ENCODE results near the gene FGA. TPM values are rescaled to one million over a fixed set of nuclear protein-coding genes. Genes with fewer than 3 reads are reported as not detected.

FGA gene
- total and polyA plus RNA-seq, 9 of the 15 experiments (the other 6 are each of a cell fraction or from before 2014, with no cell fraction given): 0.04 to 2.5 (median 0.07) TPM; not detected in 5

DNA sequence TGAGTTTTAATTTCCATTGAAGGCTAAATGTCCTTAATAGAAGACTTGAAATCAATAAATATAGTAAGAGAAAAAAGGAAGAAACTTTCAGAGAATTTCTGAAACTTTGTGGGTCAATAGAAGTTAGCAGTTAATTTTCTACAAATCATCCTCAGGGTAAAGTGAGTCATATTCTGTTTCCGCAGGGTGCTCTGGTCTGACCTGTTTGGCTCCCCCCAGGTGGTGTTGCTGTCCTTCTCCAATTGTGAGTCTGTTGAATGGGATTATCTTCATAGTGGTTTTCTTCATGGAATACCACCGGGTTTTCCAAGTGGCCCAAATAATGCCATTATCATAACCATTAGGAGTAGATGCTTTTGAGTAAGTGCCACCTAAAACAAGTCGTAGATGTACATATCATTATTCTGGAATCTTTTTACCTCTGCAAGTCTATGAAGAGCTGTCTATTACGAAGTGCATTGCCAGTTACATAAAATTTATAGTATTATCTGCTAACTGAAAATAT is 14.2 kb upstream of the FGA start:
- H3K9me3 ChIP-seq (replicated peaks; ENCODE audit: control insufficient read depth, insufficient read depth, low read depth, low read length): no peaks in the 10 kb centered on the region
- no TSS peak for BruUV-seq (replicated peaks)
- no peaks in the 10 kb centered on the region for H3K79me2 ChIP-seq (ENCODE audit: control insufficient read depth, insufficient read depth, low read length)
- no peak overlapping the region for H3K27ac ChIP-seq (ENCODE audit: extremely low read depth, low read depth, low read length)
- no peaks in the 10 kb centered on the region for H3K9me1 ChIP-seq (ENCODE audit: control insufficient read depth, insufficient read depth, low read length)
- DNase-seq (ENCODE audit: extremely low read depth in 1 of 4, low spot score in 3 of 4) (no peak), ATAC-seq (no peak), FAIRE-seq (no peak)
- H3K4me1 ChIP-seq (replicated peaks in 1 of 2; ENCODE audit: control insufficient read depth in 2 of 2, insufficient read depth in 2 of 2, low read length in 2 of 2): no peaks in the 10 kb centered on the region
- intact Hi-C loops (cut with micrococcal nuclease): no loop called here
- ChIA-PET CTCF (ENCODE audit: low intra/inter-chr PET ratio) (no interaction called here), POLR2A (no interaction called here)
- H3K4me3 ChIP-seq: no peak overlapping the region
- H3K27me3 ChIP-seq (ENCODE audit: control insufficient read depth in 2 of 2, insufficient read depth in 2 of 2, low read length in 2 of 2): no peaks in the 10 kb centered on the region
- H3K36me3 ChIP-seq (ENCODE audit: control insufficient read depth, insufficient read depth, low read length): no peaks in the 10 kb centered on the region
- H4K20me1 ChIP-seq (replicated peaks; ENCODE audit: control insufficient read depth, insufficient read depth, low read length): no peaks in the 10 kb centered on the region
- TF ChIP-seq, protein P1, sequence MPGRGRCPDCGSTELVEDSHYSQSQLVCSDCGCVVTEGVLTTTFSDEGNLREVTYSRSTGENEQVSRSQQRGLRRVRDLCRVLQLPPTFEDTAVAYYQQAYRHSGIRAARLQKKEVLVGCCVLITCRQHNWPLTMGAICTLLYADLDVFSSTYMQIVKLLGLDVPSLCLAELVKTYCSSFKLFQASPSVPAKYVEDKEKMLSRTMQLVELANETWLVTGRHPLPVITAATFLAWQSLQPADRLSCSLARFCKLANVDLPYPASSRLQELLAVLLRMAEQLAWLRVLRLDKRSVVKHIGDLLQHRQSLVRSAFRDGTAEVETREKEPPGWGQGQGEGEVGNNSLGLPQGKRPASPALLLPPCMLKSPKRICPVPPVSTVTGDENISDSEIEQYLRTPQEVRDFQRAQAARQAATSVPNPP (IDR thresholded peaks at IDR 0.05; ENCODE audit: borderline replicate concordance, insufficient read depth, insufficient read length): no peak
- no peak for TF ChIP-seq ZNF212 (CRISPR knock-in tag; IDR thresholded peaks at IDR 0.05)
- H3K9ac ChIP-seq (ENCODE audit: insufficient read depth in 1 of 2, low read depth in 2 of 2, low read length in 2 of 2): no peak overlapping the region
- no peak overlapping the region for H2AFZ ChIP-seq (ENCODE audit: low read depth, low read length)
- in situ Hi-C loops (cut with MboI): no loop called here
- no peak overlapping the region for H3K4me2 ChIP-seq (ENCODE audit: insufficient read depth, low read length)
- 3% methylated on average over 4 of the region's 4 CpGs for WGBS (ENCODE audit: insufficient coverage, low coverage, missing lambda C conversion rate)

All from K562 (cell line).